Stimulated activated naive CD4-positive, alpha-beta T cell treated with Interleukin-2 at 50 U/mL for 16 hours (primary cell): ENCODE results near the gene ACCSL.

ENCODE experiments used
- DNase-seq: peaks from one replicate; lab custom pipeline; 2025; lab: John Stamatoyannopoulos, UW

Gene ACCSL

DNA sequence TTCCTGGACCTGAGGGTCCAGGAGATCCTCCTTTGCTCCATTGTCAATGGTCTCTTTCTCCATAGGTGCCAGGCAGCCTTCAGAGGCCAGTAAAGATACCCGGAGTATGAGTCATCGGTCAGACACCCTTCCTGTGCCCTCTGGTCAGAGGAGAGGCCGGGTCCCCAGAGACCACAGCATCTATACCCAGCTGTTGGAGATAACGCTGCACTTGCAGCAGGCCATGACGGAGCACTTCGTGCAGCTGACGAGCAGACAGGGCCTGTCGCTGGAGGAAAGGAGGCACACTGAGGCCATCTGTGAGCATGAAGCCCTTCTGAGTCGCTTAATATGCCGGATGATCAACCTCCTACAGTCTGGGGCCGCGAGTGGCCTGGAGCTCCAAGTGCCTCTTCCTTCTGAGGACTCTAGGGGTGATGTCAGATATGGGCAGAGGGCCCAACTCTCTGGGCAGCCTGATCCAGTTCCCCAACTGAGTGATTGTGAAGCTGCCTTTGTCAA is at the start of gene ACCSL:
Gene ACCSL (plus strand): TSS at position 51 of the 501 bp plus-strand sequence. CDS start 56 bp downstream, at position 107.
- no peak for DNase-seq

DNA sequence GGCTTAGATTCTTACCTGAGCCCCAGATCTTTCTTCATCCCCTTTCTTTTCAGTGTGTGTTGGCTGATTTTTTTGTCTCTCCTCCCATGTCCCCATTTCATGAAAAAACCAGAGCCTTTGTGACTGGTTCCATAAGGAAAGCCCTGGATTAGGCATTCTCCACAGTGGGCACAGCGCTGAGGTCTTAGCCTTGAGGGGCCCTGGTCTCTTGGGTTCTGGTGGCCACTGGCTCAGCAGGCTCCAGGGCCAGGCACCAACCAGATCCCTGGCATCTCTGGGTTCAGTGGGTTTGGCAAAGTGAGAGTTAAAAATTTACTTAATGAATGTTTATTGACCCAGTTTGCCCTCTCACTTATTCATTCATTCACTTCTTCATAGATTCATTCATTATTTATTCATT is 49.5 kb upstream of the ACCSL start:
- no peak for DNase-seq

DNA sequence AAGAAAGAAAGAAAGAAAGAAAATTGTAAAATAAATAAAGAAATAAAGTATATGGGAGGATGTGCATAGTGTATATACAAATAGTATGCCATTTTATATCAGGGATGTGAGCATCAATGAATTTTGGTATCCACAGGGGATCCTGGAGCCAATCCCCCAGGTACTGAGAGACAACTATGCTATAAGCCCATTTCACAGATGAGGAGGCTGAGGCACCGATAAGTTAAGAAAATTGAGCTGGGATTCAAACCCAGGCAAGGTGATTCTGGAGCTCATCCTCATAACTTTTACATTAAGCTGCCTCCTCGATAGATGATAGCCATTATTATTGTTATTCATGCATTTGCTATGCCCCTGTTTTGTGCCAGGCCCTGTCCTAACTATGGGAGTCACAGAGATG is 47.0 kb upstream of the ACCSL start:
- DNase-seq, result no peak

DNA sequence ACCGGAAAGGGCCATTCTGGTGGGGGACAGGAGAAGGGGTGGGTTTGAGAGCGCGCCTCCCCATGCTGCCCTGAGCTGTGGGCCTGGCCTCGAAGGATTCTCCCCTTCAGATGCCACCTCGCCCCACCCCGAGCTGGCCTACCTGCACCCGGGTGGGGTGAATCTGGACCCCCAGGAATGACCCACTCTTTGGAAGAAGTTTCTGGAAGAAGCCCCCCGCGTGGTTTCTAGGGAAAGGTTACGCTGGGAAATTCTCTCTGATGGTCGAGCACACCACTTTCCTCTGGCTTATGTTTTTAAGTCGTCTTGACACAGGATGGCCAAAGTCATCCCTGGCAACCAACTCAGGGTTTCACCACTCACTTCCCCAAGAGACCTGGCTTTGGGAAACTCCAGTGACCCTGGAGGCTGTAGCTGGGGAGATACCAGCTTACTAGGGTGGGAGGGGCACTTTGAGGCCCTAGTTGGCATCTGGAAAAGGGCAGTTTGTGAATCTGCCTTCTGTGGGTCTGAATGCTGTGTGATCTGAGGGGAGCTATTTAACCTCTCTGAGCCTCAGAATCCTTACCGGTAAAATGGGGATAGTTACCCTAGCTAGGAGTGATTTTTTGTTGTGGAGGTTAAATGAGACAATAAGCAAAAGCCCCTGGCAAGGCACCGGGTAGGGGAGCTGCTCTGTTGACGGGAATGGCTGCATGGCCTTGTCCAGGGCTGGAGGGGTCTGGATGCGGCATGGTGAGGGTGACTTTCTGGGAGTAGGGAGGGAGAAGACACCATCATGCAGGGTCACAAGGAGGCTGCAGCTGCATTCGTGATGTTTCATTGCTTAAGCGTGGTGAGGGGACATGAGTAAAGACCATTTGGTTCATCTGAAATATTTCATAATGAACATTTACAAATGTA is 45.3 kb upstream of the ACCSL start:
- no peak for DNase-seq

DNA sequence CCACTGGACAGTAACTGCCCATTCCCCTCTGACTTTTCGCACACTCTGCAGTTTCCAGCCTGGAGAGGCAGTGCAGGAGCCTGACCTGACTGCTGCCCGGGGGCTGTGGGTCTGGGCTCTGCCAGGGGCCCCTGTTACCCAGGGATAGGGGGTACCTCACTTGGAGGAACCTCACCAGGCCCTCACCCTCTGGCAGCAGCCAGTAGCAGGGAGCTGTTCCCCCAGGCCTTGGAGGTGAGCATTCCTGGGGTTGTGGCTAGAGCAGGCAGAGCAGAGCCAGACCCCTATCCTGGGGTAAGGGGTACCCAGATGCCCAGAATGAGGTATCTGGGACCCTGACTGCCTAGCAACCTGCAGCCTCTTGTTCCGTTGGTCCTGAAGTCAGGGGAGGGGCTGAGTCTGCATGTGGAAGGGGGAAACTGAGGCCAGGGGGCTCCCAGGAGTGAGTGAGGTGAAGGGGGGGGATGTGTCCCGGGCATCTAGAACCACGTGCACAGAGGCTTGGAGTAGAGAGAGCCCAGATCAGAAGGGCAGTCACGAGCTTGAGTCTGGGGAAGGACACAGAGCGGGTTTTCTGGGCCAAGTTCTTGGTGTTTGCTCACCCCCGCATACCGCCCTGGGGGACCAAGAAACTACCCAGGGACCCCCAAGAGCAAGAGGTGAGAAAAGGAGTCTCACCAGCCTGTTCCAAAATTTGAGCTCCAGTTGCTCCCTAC is 43.9 kb upstream of the ACCSL start:
- no peak for DNase-seq

DNA sequence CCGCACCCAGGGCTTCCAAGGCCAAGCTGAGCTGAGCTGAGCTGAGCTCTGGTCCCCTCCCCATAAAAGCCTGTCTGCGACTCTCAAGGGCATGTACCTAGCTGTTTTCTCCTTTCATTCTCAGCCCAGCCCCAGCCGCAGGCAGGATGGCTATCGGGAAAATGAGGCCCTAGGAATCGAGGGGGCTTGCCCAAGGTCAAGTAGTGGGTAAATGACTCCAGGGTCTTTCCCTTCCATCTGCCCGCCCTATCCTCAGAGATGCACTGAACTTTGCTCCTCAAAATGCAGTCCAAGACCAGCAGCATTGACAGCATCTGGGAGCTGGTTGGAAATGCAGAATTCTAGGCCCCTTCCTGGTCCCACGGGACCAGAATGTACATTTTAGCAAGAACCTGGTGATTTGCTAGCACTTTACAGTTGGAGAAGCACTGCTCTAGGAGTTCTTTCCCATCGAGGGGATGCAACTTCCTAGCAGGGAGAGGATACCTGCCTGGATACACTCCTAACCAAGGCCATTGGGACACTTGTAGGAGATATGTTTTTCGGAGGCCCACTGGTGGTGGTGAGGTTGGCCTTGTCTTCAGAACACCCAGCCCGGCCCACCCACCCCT is 43.2 kb upstream of the ACCSL start:
- no peak for DNase-seq

DNA sequence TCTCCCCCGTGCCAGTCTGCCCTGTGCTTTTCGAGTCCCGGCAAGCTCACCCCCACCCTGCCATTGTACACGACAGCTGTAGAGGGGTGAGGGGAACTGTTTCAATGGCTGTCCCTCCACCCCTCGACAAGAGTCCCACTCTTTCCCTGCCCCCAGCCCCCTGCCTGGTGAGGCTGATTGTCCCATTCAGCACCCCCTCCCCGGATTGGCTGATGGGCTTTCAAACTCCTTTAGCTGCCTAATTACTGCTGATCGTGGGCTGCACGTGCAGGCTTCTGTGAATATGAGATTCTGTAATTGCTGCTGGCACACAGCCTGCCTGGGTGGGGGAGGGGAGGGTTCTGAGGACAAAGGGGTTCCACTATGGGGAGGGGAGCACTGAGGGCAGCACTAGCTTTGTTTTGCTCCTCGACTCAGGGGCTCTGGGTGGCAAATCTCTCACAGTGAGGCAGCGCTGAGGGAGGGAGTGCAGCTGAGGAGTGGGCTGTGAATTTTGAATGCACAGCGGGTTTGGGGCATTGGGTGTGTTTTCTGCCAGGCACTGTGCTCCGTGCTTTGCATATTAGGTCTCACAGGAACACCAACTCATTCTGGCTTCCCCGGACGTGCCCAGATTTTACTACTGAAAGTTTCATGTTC is 42.6 kb upstream of the ACCSL start:
- DNase-seq, result no peak

DNA sequence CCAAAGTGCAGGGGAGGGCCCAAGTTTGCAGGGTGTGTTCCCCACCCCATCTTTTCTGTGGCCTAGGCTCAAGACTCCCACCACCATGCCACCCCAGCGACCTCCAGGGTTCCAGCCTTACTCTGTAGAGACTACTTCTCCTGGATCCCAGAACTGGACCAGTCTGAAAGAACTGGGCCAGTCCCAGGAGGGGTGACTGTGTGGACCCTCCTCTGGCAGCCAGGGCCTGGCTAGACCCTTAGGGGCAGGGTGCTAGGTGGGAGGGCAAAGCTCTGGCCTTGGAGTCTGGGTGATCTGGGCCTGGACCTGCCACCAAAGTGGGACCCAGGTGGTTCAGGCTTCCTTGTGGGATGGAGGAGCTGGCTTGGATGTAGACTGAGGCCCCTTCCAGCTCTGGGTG is 41.8 kb upstream of the ACCSL start:
- DNase-seq, result no peak

DNA sequence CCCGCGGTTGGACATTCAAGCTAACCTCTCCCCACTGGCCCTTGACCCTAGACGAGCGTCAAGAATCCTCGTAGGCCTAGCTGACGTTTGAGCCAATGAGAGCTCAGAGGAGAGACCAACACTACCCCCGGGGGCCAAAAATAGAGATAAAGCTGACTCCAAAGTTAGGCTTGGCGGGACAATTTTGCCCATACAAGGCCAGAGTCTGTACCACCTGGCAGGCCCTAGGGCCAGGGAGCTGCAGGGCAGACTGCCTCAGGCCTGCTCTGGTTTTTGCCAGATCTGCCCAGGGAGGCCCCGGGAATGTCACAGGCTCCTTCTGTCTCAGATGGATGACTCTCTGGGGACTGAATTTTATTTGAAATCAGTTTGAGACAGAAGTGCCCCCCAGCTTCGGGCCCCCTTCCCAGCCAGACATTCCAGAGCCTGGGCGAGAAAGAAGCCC is 40.8 kb upstream of the ACCSL start:
- no peak for DNase-seq

DNA sequence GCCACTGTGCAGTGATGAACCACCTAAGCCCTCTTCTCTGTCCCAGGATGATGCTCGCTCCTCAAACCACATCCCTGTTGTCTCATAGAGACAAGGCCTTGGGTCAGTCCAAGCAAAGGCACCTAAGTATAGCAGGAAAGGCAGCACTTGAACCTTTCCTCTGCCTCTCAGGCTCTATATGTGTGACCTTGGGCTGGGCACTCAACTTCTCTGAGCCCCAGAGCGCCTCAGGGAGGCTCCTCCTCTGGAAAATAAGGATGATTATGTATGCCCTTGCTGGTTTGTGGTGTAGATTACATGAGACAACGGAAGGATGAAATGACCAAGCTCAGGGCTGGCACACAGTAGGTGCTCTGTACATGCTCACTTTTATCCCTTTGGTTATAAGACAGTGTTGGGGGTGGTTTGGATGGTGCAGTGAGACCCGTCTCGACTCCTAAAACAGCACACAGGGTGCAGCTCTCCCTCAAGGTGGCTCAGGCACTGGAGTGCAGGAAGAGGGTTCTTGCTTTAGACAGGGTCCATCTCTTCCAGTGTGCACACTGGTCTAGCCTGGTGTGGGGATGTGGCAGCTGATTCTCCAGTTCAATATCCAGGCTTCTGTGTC is 40.2 kb upstream of the ACCSL start:
- no peak for DNase-seq

DNA sequence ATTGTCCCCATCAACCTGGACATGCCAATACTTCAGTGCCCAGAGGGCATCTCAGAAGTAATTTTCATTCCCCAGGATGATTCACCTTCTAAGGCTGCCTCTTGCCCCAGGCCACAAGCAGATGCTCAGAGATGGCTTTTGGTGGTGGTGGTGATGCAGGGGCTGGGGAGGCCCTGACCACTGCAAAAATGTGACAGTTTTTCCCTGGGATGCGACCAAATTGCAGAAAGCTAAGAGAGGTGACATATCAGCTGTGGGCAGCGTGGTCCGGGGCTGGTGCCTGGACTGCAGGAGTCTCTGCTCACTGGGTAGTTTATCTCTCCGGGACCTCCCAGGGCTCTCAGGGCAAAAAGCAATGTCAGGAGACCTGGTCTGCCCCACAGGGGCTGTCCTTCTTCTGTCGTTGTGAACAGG is 39.7 kb upstream of the ACCSL start:
- no peak for DNase-seq

DNA sequence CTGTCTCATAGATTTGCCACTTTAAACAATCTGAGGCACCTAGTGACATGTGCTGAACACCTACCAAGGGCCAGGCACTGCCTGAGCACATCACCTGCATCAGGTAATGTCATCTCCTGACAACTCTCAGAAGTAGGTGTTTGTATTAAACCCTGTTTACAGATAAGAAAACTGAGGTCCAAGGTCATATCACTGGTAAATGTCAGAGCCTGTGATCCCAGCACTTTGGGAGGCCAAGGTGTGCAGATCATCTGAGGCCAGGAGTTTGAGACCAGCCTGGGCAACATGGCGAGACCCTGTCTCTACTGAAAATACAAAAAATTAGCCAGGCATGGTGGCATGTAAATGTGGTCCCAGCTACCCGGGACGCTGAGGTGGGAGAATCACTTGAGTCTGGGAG is 39.1 kb upstream of the ACCSL start:
- no peak for DNase-seq

DNA sequence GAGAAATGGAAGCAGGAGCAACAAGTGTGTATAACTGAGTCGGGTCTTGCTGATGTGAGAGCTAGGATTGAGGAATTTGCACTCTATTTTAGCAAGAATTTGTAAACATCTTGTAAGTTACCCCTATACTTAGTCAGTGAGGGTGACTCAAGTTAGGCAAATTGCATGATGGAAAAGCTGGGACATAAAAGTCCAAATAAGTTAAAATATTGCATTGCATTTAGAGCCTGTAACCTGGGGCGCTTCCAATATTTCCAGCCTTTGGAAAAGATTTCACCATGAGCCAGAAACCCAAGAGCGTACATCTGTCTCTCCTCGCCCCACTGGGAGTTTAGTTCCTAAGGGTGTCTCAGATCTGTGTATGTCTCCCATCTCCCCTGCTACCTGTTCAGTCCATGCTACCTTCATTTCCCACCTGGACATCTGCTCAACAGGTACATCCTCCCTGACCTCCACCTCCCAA is 37.0 kb upstream of the ACCSL start:
- no peak for DNase-seq

DNA sequence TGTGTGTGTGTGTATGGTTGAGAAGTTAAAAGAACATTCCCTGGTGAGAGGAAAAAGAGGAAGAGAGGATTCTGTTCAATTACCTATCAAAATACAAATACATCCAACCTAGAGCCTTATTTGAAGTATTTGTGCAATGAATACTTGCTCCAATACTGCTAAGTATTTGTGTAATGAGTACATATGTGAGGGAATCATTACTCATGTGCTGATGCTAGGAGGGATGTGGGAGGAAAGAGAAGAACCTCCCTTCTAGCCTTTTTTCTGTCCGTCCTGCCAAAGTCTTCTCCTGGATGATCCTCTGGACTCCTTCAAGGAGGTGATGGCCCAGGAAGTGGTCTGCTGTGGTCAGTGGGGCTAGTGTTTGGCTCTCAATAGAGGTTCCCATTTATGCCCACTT is 36.0 kb upstream of the ACCSL start:
- DNase-seq, result no peak

DNA sequence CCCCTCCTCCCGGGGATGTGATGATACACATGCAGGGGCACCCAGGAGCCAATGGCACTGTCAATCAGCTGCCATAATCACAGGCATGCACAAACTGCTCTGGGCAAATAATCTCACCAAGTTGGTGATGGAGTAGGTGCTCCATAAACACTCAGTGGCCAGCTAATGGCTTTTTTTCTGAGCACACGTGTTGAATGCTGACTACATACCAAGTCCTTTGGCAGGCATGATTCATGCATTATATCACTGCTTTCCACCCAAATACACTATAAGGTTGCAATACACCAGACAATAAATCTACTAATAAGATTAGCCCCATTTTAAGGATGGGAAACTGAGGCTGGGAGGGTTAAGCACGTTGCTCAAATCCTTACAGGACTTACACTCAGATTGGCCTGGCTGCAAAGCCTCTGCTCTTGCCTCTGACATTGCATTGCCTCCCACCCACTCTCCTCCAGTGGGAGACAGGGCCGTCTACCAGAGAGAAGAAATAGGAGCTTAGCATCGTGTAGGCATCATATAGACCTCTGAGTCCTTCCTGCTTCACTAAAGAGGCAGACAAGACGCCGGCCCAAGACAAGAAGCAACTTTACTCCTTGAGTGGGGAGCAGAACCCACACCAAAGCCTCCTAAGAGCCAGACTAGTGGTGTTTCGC is 32.7 kb upstream of the ACCSL start:
- no peak for DNase-seq

DNA sequence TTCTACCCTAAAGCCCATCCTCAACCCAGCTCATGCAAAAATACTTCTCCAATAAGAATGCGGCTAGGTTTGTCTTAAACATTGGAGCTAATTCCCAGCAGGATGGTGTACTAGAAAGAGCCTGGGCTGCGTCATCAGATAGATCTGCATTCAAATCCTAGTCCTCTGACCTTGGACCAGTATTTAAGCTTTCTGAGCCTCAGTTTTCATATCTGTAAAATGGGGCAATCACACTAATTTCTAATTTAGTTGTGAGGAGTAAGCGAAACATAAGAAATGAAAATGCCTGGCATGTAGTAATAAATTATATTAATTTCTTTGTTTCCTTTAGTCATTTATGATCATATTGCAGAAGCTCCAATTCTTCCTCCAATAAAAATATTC is 32.2 kb upstream of the ACCSL start:
- DNase-seq, result no peak

DNA sequence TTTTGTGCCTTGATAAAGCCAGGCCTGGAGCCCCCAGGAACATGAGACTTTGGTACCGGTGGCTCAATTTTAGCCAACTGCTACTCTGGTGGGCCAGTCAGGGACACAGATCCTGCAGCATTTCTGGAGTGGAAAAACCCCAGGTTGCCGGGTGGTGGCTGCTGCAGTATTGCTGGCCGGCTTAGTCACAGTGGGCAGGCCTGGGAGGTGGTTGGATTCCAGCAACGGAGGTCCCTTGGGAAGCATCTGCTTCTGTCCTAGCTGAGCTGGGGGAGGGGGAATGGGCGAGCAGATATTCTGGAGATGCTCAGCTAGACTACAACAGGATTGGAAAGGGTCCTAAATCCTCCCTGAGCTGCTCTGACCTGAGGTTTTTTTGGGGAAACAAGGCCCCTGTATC is 31.6 kb upstream of the ACCSL start:
- no peak for DNase-seq

DNA sequence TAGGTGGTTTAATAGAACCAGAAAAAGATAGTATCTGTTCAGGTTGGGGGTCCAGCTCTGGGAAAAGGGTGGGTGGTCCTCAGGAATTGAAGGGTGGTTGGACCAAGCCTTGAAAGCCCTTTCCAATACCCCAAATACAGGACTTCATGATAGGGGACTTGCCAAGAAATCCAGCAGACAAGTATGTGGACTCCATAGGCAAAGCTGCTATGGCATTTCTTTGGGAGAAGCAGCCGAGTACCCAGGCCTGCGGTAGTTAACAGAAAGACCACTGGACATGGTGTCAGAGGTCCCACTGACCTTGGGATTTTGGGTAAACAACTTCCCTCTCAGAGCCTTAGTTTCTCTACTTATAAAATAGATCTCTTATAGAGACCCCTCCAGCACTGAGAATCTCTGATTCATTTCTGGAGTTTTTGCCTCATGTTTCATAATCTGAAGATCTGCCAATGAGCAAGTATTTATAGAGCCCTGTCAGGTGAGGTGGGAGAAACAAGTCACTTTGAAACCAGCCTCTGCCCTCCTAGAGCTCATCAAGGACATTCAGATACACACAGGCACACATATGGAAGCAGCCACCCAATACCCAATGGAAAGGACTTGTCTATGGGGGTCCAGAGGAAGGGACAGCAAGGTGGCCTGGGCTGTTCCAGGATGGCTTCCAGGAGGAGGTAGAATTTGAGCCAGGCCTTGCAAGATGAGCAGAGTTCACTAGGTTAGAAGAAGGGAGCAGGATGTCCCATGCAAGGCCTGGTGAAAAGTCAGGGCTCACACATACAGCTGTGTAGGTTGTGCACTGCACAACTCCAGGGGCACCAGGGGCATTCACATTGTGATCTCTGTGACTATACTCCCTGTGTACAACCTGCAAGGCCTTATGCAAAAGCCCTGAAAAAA is 31.0 kb upstream of the ACCSL start:
- DNase-seq, result no peak

DNA sequence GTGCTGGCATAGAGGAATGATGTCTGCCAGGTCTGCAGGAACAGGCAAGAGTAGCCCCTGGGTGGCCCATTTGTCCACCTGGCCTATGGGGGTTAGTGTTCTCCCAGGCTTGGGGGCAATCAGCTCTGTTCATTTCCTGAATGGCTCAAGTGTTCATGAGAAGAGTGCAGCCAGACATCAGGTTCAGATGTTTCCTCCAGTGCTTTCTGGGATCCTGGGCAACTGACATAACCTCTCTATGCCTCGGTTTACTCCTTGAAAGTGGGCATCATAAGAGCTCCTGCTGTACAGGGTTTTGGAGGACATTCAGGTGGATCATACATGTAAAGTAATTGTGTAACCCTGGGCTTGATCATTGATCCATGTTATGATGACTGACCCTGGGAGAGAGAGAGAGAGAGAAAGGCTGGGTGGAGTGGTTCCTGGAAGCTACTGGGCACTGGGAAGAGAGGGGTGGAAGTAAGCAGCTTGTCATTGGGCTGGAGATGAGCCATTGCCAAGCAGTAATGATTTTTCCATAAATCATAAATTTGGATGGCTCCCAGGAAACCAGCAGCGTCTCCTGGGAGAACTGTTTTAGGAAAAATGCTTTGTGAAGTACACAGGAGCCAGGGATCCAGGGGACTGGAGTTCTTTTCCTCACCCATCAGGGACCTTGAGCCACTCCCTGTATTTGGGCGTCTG is 30.2 kb upstream of the ACCSL start:
- DNase-seq, result no peak

DNA sequence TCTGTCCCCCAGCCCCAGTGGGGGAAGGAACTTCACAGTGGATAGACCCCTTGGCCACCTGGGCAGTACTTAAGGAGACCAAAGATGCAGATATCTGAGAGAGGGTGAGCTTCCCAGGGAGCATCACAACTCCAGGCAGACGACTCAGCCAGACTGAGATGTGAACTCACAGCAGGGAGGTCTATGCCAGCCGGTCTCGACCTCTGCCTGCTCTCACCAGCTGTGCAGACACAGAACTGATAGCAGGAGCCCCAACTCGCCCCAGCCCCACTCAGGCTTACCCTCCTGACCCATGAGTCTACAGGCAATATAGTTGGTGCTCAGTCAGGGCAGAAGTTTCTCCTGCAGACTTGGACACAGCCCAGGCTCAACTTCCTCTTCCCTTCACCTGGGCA is 29.7 kb upstream of the ACCSL start:
- no peak for DNase-seq
